ENCODE data around the gene SEMA3G.

GRCh38 chr3:52435246-52436101 lies 9.4 kb downstream of the SEMA3G start:
- no peak for TF ChIP-seq CTCF (IDR thresholded peaks at IDR 0.05; ENCODE audit: poor library complexity, severe bottlenecking)
- TF ChIP-seq EP300 (conservative IDR thresholded peaks at IDR 0.05; ENCODE audit: poor library complexity, severe bottlenecking): no peak
- TF ChIP-seq POLR2AphosphoS5 (IDR thresholded peaks at IDR 0.05): no peak

Data from neural cell (in vitro differentiated cells).